Stimulated activated CD4-positive, alpha-beta T cell treated with anti-CD3 and anti-CD28 coated beads, Interleukin-2, amount 100 ng/mL, for 48 hours (primary cell): ENCODE measurements around the gene HOXC9.

Experiments
- DNase-seq, 2 donors: peaks; one replicate each; pipeline ENCODE4 v3.0.0-alpha.2; 2020

Gene HOXC9

GRCh38 chr12:54000116-54001114 is at the start of gene HOXC9:
Gene HOXC9, plus strand, starts transcription at chr12:54000161. Its CDS starts 28 bp downstream, at chr12:54000189.
- no peak for DNase-seq

GRCh38 chr12:53950437-53950773 is 49.6 kb upstream of the HOXC9 start:
- DNase-seq = no peak

- DNase-seq = no peak
Observed at GRCh38 chr12:53950789-53951576, 49.0 kb upstream of the HOXC9 start.

GRCh38 chr12:53951577-53952334 is 48.2 kb upstream of the HOXC9 start:
- DNase-seq = no peak

- no peak for DNase-seq
Observed at GRCh38 chr12:53952335-53952694, 47.6 kb upstream of the HOXC9 start.

GRCh38 chr12:53952871-53953734 is 46.9 kb upstream of the HOXC9 start:
- DNase-seq = no peak

- DNase-seq = no peak
Observed at GRCh38 chr12:53953831-53954693, 45.9 kb upstream of the HOXC9 start.

- DNase-seq = no peak
Observed at GRCh38 chr12:53954694-53955035, 45.3 kb upstream of the HOXC9 start, which contains the start of gene HOXC12. Gene HOXC12, plus strand, starts transcription at chr12:53954903. Its CDS starts 27 bp downstream, at chr12:53954930.

GRCh38 chr12:53955036-53955775 is 44.8 kb upstream of the HOXC9 start:
- no peak for DNase-seq

GRCh38 chr12:53955776-53956250 is 44.1 kb upstream of the HOXC9 start:
- DNase-seq = no peak

GRCh38 chr12:53956251-53956887 is 43.6 kb upstream of the HOXC9 start:
- DNase-seq = no peak

- DNase-seq = no peak
Observed at GRCh38 chr12:53956914-53957536, 42.9 kb upstream of the HOXC9 start.

GRCh38 chr12:53958128-53958527 is 41.8 kb upstream of the HOXC9 start:
- no peak for DNase-seq

GRCh38 chr12:53959314-53959713 is 40.6 kb upstream of the HOXC9 start:
- no peak for DNase-seq

GRCh38 chr12:53960187-53961024 is 39.6 kb upstream of the HOXC9 start:
- DNase-seq = no peak

GRCh38 chr12:53961025-53961761 is 38.8 kb upstream of the HOXC9 start:
- no peak for DNase-seq

- DNase-seq = no peak
Observed at GRCh38 chr12:53963005-53963404, 37.0 kb upstream of the HOXC9 start.
